Measurements from ENCODE around the gene HP1BP3. TPM values are rescaled to one million over a fixed set of nuclear protein-coding genes. Genes with fewer than 3 reads are reported as not detected.

HP1BP3 gene
- total and polyA plus RNA-seq, 12 donors: 54.4 to 148 (median 129) TPM

DNA sequence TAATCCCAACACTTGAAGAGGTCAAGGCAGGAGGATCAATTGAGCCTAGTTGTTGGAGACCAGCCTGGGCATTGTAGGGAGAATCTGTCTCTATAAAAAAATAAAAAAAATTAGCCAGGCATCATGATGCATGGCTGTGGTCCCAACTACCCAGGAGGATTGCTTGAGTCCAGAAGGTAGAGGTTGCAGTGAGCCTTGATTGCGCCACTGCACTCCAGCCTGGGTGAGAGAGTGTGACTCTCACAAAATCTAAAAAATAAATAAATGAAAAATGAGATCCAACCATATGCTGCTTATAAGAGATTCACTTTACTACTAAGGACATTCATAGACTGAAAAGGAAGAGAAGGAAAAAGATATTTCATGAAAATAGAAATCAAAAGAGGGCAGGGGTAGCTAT is 47.1 kb upstream of the HP1BP3 start:
- ATAC-seq: no peak
- TF ChIP-seq, protein P1, sequence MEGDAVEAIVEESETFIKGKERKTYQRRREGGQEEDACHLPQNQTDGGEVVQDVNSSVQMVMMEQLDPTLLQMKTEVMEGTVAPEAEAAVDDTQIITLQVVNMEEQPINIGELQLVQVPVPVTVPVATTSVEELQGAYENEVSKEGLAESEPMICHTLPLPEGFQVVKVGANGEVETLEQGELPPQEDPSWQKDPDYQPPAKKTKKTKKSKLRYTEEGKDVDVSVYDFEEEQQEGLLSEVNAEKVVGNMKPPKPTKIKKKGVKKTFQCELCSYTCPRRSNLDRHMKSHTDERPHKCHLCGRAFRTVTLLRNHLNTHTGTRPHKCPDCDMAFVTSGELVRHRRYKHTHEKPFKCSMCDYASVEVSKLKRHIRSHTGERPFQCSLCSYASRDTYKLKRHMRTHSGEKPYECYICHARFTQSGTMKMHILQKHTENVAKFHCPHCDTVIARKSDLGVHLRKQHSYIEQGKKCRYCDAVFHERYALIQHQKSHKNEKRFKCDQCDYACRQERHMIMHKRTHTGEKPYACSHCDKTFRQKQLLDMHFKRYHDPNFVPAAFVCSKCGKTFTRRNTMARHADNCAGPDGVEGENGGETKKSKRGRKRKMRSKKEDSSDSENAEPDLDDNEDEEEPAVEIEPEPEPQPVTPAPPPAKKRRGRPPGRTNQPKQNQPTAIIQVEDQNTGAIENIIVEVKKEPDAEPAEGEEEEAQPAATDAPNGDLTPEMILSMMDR (IDR thresholded peaks at IDR 0.05): no peak
- no peak overlapping the region for H3K27ac ChIP-seq
- no peaks in the 10 kb centered on the region for H3K27me3 ChIP-seq
- 96 to 98% methylated on average over 1 of the region's 1 CpG for WGBS, 2 donors
- peaks cover 0 to 39% (median 5%) of the 10 kb centered on the region in 9 donors for H3K36me3 ChIP-seq
- no peaks in the 10 kb centered on the region for H3K4me1 ChIP-seq
- no peak overlapping the region for H3K4me3 ChIP-seq
- H3K9me3 ChIP-seq: peaks cover 0 to 5% (median 0%) of the 10 kb centered on the region in 11 donors
- DNase-seq: no peak
- intact Hi-C loops (cut with DNase I): no loop called here

DNA sequence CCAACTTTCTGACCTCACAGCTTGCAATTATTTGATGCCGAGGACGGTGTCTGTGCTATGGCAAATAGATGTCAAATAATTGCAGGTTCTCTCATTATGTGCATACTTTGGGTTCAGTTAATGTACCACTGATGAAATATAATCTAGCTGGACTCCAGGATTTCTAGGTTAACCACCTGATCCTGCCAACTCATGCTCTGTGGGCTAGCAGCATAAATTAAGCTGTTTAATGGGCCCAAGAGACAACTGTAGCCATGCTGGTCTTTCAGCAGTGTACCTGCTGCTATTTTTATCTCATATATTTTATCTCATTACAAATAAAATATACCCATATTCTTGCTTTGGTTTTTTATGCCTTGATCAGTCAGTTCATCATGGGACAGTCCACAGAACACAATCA is 43.3 kb upstream of the HP1BP3 start:
- ATAC-seq (no peak), DNase-seq (no peak)
- Histone ChIP-seq H3K36me3 (peaks cover 0 to 54% (median 6%) of the 10 kb centered on the region in 9 donors), H3K27ac (no peak overlapping the region), H3K27me3 (no peaks in the 10 kb centered on the region), H3K9me3 (peaks cover 0 to 5% (median 0%) of the 10 kb centered on the region in 11 donors), H3K4me1 (no peaks in the 10 kb centered on the region), H3K4me3 (no peak overlapping the region)
- intact Hi-C loops (cut with DNase I): no loop called here
- TF ChIP-seq, protein P1 (IDR thresholded peaks at IDR 0.05): no peak
- 96 to 98% methylated on average over 2 of the region's 2 CpGs for WGBS, 2 donors

DNA sequence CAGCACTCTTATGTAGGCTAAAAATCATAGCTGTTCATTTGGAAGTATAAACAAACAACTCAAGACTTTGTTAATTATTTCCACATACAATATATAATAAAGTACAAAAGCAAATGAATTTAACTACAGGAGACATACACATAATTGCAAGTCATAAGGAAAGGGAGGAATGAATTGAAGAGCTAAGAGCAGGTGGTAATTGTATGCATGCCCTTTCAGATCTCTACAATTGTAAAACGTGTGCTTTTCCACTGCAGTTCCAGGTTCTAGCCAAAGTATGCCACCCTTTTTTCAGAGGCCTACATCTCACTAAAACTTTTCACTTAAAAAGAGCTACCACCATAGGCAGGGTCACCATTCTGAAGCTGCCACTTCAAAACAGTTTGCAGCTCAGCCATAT is 42.8 kb upstream of the HP1BP3 start:
- Histone ChIP-seq H3K4me1 (no peaks in the 10 kb centered on the region), H3K36me3 (peaks cover 0 to 59% (median 6%) of the 10 kb centered on the region in 9 donors), H3K27ac (no peak overlapping the region), H3K9me3 (peaks cover 0 to 5% (median 0%) of the 10 kb centered on the region in 11 donors), H3K4me3 (no peak overlapping the region), H3K27me3 (no peaks in the 10 kb centered on the region)
- intact Hi-C loops (cut with DNase I): no loop called here
- DNase-seq: no peak
- ATAC-seq: no peak
- 93 to 95% methylated on average over 1 of the region's 1 CpG for WGBS, 2 donors
- TF ChIP-seq, protein P1 (IDR thresholded peaks at IDR 0.05): no peak

DNA sequence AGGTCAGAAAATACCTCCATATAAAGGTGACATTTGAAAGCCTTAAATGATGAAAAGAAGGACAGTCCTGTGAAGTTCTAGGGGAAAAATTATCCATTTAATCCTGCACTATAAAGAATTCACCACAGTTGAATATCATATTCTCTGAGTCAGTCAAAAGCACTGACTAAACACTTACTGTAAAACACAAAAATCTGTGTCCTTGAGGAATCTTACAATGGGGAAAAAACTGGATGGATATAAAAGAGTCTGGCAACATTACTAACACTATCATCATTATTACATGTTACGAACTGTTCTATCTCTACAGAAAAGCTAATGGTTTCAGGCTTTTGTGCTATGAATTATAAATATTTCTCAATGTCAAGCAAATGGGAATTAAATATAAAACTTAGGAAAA is 42.4 kb upstream of the HP1BP3 start:
- H3K9me3 ChIP-seq: peaks cover 0 to 5% (median 0%) of the 10 kb centered on the region in 11 donors
- ATAC-seq (no peak), DNase-seq (no peak)
- H3K4me1 ChIP-seq: no peaks in the 10 kb centered on the region
- no peak overlapping the region for H3K27ac ChIP-seq
- WGBS, 2 donors: 87 to 93% methylated on average over 1 of the region's 1 CpG
- H3K27me3 ChIP-seq: no peaks in the 10 kb centered on the region
- H3K4me3 ChIP-seq: no peak overlapping the region
- peaks cover 0 to 62% (median 8%) of the 10 kb centered on the region in 9 donors for H3K36me3 ChIP-seq
- TF ChIP-seq, protein P1 (IDR thresholded peaks at IDR 0.05): no peak
- intact Hi-C loops (cut with DNase I): no loop called here
